Spleen (tissue), 7 donors: ENCODE results near the gene UBE2S.

Experiments used
- POLR2A ChIP-seq, 3 donors: fragments of 450-650 bp; IDR thresholded peaks; one replicate each; pipeline ENCODE4 v1.5.1; 2017; ENCODE audit warnings: antibody characterized with exemption in 3 of 3, mild to moderate bottlenecking in 1 of 3
- TF ChIP-seq, protein P1 (sequence below), 11 experiments: fragments of 200-600 bp in 7 of 11; fragments of 450-650 bp in 4 of 11; sonication (generic) in 4 of 11; IDR thresholded peaks in 8 of 11; conservative IDR thresholded peaks in 3 of 11; 1 replicate in 7 of 11; 2 replicates in 4 of 11; pipeline versions ENCODE4 v1.4.0 to v1.8.0; 2016 to 2021; ENCODE audit warnings: antibody characterized with exemption in 11 of 11, inconsistent platforms in 4 of 11, mild to moderate bottlenecking in 1 of 11
- donor health status: DM: no; HTN: no; CAD: no; lungs with moderate emphysema.
- donor health status: DM: no; HTN: no; CAD: no.
- donor health status: DM: no; HTN: no; CAD: no.

DNA sequence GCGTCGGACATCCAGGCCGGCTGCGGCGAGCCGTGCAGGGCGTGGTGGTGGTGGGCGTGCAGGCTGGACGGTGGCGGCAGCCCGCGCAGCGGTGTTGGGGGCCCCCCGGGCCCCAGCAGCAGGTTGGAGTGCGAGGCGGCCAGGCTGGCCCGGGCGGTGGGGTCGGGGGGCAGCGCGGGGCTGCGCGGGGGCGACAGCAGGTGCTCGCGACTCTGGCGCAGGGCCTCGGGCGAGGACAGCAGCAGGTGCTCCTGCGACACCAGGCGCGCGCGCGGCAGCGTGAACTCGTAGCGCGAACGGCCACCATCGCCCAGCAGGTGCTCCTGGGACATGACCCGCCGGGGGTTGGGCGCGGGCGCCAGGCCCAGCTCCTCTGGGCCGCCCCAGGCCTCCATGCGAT lies 25.7 kb upstream of the UBE2S start:
- TF ChIP-seq POLR2A (IDR thresholded peaks at IDR 0.05), result no peak
- TF ChIP-seq, protein P1, sequence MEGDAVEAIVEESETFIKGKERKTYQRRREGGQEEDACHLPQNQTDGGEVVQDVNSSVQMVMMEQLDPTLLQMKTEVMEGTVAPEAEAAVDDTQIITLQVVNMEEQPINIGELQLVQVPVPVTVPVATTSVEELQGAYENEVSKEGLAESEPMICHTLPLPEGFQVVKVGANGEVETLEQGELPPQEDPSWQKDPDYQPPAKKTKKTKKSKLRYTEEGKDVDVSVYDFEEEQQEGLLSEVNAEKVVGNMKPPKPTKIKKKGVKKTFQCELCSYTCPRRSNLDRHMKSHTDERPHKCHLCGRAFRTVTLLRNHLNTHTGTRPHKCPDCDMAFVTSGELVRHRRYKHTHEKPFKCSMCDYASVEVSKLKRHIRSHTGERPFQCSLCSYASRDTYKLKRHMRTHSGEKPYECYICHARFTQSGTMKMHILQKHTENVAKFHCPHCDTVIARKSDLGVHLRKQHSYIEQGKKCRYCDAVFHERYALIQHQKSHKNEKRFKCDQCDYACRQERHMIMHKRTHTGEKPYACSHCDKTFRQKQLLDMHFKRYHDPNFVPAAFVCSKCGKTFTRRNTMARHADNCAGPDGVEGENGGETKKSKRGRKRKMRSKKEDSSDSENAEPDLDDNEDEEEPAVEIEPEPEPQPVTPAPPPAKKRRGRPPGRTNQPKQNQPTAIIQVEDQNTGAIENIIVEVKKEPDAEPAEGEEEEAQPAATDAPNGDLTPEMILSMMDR (IDR thresholded peaks at IDR 0.05 in 8 of 11, conservative IDR thresholded peaks at IDR 0.05 in 3 of 11), result no peak
